Keratinocyte (primary cell): ENCODE data around the gene SNCG.

Experiments used
- CTCF ChIP-seq, 3 experiments: IDR thresholded peaks in 1 of 3; conservative IDR thresholded peaks in 1 of 3; optimal IDR thresholded peaks in 1 of 3; 2 replicates in 2 of 3; 3 replicates in 1 of 3; pipeline versions ENCODE3 to v1.5.1; 2011; ENCODE audit warnings: low read length in 3 of 3, mild to moderate bottlenecking in 3 of 3, moderate library complexity in 2 of 3, control low read depth in 1 of 3, inconsistent platforms in 1 of 3; ENCODE audit not compliant: insufficient read depth in 2 of 3; ENCODE audit errors: extremely low read depth in 1 of 3
- EZH2 ChIP-seq: IDR thresholded peaks from one replicate; pipeline ENCODE4 v1.6.1; 2012; ENCODE audit warnings: inconsistent platforms, mild to moderate bottlenecking, low read length, moderate library complexity

- TF ChIP-seq CTCF (optimal IDR thresholded peaks at IDR 0.05 in 1 of 3, IDR thresholded peaks at IDR 0.05 in 1 of 3, conservative IDR thresholded peaks at IDR 0.05 in 1 of 3; ENCODE audit: extremely low read depth in 1 of 3, insufficient read depth in 2 of 3, low read length in 3 of 3) (no peak), EZH2 (no peak)
Observed at GRCh38 chr10:86970162-86970981, 12.0 kb downstream of the SNCG start.
